RPMI8226 (cell line): Measurements from ENCODE around the gene LTBP1.
"Not testable (repeated sequence)": the region's sequence is repeated elsewhere in the genome, so short reads cannot be mapped to it uniquely, and the experiment has no call there.

ENCODE experiments used
- DNase-seq: peaks from one replicate; pipeline ENCODE4 v3.0.0-alpha.2; 2015

LTBP1 gene

GRCh38 chr2:33366473-33366872 lies 419.7 kb downstream of the LTBP1 start:
- DNase-seq, result no peak

DNA sequence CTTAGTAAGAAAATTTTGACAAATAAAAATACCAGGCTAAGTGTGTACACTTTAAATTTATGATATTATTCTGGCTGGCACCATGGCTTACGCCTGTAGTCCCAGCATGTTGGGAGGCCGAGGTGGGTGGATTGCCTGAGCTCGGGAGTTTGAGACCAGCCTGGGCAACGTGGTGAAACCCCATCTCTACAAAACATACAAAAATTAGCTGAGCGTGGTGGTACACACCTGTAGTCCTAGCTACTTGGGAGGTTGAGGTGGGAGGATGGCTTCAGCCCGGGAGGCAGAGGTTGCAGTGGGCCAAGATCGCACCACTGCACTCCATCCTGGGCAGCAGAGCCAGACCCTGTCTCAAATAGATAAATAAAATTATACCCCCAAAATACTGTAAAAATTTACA lies 421.8 kb downstream of the LTBP1 start:
- not testable (repeated sequence) for DNase-seq

DNA sequence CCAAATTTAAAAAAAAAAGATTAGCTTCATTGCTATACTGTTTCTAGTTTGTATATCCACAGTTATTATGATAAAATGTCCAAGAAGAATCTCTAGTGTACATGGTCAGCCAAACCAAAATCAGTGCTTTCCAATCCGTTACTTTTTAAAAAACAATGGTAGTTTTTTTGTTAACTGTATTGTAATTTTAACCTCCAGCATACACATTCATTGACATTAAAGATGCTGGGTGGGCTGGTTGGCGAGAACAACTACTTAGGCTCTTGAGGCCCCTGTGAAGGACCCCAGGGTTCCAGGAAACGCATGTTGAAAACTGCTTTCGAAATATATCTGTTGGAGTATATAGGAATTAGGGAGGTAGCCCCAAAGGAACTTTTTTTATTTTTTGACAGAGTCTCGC lies 422.4 kb downstream of the LTBP1 start:
- DNase-seq, result no peak

- DNase-seq, result no peak
Observed at GRCh38 chr2:33370636-33371265, 424.0 kb downstream of the LTBP1 start.

GRCh38 chr2:33371304-33372090 lies 424.7 kb downstream of the LTBP1 start:
- DNase-seq, result no peak

GRCh38 chr2:33372940-33373553 lies 426.3 kb downstream of the LTBP1 start:
- peak; percentile 46 for DNase-seq

DNA sequence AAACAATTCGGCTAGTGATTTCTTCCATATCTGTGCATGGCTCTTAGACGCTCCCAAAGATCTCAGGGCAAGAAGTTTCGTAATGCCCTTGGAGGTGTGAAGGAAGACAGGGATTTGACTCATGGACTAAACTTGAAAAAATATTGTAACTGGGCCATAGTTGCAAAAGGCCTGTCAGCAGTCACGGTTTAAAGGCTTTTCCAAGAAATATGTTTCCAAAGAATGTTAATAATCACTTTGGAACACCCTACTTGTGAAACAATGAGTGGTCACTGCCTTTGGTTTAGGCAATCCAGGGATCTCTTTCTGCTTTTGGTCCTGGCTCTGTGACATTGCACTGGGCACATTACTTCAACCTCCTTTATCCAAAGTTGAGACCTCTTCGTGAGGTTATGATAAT lies 427.2 kb downstream of the LTBP1 start:
- DNase-seq, result no peak

DNA sequence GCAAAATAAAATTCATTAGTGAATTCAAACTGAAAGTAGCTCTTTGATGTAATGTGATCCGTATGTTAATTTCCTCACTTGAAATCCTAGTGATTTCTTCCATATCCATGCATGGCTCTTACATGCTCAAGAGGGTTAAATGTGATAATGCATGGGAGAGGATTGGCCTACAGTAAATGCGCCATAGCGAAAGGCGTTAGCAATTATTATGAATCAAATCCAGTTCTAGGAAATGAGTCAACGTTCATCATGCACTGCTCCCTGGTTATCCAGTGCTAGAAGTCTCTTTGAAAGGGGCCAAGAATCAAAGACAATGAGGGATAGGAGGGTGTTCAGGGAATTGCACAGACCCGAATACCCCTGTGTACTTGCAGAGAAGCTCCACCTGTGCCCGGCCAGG lies 428.3 kb downstream of the LTBP1 start:
- no peak for DNase-seq

DNA sequence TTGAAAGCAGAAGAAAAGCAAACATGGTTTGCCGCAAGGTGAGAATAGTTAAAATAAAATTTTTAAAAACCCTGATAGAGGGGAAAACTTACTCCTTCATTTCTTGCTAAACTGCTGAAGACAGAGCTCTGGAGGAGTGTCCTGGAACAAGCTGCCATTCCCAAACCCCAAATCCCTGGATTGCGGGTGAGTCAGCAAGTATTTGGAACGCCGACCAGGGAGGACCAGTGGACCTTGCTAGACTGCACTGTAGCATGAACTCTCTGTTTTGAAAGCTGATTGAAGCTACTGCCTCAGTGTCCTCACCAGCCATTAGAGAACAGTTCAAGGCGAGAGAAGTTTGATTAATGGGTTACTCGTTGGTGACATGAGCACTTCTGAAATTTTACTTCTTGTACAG lies 430.3 kb downstream of the LTBP1 start:
- no peak for DNase-seq

- DNase-seq, result no peak
Observed at GRCh38 chr2:33378556-33379210, 431.9 kb downstream of the LTBP1 start.

DNA sequence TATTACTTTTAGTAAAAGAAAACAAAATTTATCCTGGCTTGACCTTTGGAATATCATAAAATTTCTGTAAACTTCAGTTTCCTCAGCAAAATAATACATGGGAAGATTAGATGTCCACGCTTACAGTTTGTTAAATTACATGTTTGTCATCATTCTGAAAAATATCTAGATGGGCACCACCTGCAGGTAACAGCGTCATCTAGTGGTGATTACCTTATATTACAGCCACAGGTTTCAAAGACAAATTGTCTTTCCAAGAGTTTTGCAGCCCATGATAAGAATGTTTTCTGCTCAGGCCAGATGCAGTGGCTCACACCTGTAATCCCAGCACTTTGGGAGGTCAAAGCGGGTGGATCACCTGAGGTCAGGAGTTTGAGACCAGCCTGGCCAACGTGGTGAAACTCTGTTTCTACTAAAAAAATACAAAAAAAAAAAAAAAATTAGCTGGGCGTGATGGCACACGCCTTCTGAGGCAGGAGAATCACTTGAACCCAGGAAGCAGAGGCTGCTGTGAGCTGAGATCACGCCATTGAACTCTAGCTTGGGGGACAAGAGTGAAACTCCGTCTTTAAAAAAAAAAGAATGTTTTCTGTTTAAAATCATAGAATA lies 433.4 kb downstream of the LTBP1 start:
- no peak for DNase-seq

- no peak for DNase-seq
Observed at GRCh38 chr2:33380719-33381118, 434.0 kb downstream of the LTBP1 start.

DNA sequence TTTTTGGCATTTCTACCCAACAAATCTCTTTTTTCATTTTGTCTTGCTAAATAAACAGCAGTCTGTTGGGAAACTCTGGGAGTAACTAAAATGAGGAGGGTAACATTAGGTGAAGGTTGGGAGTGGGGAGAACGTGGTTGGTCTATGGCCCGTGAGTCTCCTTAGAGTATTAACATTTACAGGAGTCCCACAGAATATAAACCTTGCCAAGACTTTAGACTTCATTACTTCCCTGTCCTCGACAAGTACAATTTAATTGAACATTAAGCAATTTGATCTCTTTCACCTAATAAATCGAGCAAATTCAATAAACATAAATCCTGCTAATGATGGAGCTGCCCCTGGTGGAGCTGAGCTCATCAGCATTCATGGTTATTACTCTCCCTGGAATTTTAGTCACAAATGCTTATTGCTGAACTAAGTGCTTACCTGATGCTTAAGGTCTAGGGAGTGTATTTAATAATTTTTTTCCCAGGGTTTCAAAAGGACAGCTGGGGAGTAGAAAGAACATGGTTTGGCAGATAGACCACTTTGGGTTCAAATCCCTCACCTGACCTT lies 434.6 kb downstream of the LTBP1 start:
- no peak for DNase-seq

DNA sequence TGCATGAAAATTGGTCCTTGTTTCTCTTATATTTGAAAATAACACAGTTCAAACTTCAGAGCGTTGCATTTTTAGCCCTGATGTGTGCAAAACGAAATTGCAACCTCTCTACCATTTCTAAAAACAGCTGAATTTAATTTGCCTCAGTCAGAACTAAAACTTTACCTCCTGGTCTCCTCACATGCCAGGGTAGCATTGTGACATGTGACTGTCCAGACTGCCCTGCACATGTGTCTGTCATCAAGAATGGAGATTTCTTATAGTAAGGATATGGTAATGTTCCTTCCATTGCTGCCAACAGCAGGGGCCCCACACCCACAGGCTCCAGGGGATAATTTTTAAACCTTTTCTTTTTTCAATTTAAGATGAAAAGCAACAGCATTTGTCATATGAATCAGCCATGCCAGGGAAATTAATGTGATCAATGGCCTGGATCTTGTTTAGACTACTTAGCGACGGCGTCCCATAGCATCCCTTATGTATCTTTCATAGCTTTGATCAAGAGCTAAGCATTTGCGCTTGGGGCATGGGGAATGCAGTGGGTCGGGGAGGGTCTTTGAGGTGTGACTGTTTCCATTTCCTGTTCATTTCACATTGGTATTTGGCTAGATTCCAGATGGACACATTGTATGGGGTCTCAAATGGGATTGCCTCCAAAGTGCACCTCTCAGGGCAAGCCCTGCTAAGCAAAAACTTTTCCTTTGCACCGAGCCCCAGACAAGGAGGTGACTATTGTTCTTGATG lies 437.3 kb downstream of the LTBP1 start:
- DNase-seq, result no peak

DNA sequence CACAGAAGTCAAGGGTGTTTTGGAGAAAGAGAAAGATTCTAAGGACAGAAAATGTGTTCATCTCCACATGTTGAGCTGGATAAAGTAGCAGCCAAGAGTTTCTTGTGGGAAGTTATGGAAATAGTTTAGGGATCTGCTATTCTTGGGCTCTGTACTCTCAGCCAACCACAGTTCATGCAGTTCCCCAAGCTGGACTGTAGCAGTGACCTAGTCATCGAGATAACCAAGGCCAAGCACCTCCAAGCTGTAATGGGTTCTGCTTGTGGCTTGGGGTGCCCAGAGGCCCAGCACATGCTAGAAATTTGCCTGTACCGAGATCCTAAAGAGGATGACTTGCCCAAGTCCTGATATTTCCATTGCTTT lies 437.8 kb downstream of the LTBP1 start:
- no peak for DNase-seq

DNA sequence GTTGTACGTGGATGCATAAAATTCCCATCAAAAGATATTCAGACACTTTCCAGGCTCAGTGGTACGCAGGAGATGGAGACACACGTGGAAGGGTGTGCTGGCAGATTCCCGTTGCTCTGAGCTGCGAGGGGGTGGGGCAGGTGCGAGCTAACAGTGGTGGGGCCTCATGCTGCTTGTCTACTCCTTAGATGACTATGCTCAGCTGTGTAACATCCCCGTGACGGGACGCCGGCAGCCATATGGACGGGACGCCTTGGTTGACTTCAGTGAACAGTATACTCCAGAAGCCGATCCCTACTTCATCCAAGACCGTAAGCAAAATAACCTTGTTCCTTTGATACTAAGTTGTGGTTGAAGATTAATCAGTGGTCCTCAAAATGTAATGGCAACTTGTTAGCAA lies 442.2 kb downstream of the LTBP1 start:
- no peak for DNase-seq

DNA sequence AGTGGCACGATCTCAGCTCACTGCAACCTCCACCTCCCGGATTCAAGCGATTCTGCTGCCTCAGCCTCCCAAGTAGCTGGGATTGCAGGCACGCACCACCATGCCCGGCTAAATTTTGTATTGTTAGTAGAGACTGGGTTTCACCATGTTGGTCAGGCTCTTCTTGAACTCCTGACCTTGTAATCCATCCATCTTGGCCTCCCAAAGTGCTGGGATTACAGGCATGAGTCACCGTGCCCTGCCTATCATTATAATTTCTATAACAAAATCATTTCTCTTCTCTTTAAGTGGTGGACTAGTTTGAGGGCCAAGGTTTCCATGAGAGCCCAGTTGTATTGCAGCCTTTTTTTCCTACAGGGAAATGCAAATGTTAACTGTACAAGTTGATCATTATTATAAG lies 442.9 kb downstream of the LTBP1 start:
- not testable (repeated sequence) for DNase-seq

DNA sequence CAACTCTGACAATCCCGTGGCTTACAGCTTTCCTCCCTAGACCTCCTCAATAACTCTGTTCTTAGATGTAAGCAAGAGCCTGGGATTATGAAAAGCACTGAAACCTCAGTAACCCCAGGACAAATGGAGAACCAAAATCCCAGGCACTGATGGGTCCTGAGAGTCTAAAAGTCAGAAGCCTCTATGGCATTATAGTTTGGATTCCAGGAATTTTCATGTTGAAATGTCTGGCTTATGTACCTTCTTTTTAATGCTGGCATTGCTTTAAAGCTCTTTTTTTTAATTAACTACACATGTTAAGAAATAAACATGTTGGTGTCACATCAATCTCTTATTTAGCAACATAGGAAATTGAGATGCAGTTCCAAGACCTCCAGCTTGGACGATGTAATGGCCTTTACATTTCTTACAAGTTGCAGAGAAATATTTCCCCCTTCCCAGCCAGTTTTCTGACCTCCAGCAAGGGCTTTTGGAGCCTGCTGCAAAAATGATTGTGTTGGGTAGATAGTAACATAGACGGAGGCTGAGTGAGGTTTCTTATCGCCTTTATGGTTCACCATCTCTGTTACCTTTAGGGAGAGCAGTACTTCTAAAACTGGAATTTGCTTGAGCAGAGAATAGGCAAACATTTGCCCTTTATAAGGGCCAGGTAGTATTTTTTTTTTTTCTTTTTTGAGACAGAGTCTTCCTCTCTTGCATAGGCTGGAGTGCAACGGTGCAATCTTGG lies 444.9 kb downstream of the LTBP1 start:
- DNase-seq, result no peak

DNA sequence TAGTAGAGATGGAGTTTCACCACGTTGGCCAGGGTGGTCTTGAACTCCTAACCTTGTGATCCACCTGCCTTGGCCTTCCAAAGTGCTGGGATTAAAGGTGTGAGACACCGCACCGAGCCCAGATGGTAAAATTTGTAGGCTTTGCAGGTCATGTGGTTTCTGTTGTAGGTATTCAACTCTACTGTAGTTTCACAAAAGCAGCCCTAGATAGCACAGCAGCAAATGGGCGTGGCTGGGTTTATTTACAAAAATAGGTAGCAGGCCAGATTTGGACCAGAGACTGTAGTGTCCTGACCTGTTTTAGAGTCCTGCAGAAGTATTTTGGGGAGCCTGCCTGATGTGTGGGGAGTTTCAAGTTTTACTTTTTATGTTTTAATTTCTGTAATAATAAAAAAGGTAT lies 445.6 kb downstream of the LTBP1 start:
- DNase-seq, result peak; percentile 64

DNA sequence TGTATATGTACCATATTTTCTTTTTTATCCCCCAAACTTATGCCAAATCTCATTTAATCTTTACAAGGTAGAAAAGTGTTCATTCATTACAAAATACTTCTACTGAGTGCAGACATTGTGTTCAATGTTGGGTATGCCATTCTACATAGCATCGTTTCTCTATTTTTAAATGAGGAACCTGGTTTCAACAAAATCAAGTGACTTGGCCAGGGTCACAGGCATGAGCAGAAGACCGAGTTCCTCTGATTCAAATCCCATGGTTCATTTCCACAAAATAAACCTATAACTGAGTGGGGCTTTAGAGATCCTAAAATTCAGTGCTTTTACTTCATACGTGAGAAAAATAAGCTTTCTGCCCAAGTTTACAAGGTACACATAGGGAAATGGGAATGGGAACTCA lies 448.3 kb downstream of the LTBP1 start:
- no peak for DNase-seq

GRCh38 chr2:33395655-33396249 lies 449.0 kb downstream of the LTBP1 start:
- peak; percentile 41 for DNase-seq
